Adrenal gland (tissue), 5 donors: ENCODE data around the gene BTBD6.

Experiments
- CTCF ChIP-seq, 6 experiments: fragments of 450-650 bp in 4 of 6; fragments of 200-600 bp in 2 of 6; sonication (generic) in 1 of 6; IDR thresholded peaks; 1 replicate in 5 of 6; 2 replicates in 1 of 6; pipeline versions ENCODE4 v1.5.1 to v1.8.0; 2016 to 2021; ENCODE audit warnings: antibody characterized with exemption in 6 of 6, mild to moderate bottlenecking in 2 of 6, moderate library complexity in 1 of 6
- POLR2A ChIP-seq, 2 donors: fragments of 450-650 bp; IDR thresholded peaks; one replicate each; pipeline ENCODE4 v1.6.1; 2017; ENCODE audit warnings: antibody characterized with exemption in 2 of 2, mild to moderate bottlenecking in 2 of 2, moderate library complexity in 1 of 2
- donor health status: DM: no; HTN: no; CAD: no.

GRCh38 chr14:105267820-105268548 lies 19.7 kb downstream of the BTBD6 start:
- TF ChIP-seq POLR2A (IDR thresholded peaks at IDR 0.05) (no peak), CTCF (IDR thresholded peaks at IDR 0.05) (no peak)
